Stomach (tissue), 4 donors: ENCODE data around the gene PRKRIP1.

Experiments used
- EP300 ChIP-seq: sonication (generic); formaldehyde crosslinking; IDR thresholded peaks from one replicate; pipeline ENCODE4 v1.6.1; 2017; ENCODE audit warnings: antibody characterized with exemption
- POLR2A ChIP-seq, 4 donors: fragments of 450-650 bp; IDR thresholded peaks; one replicate each; pipeline ENCODE4 v1.6.1; 2016; ENCODE audit warnings: antibody characterized with exemption in 4 of 4, control low read depth in 2 of 4, mild to moderate bottlenecking in 1 of 4, moderate library complexity in 1 of 4
- POLR2AphosphoS5 ChIP-seq, 3 donors: sonication (generic); formaldehyde crosslinking; IDR thresholded peaks; one replicate each; pipeline ENCODE4 v1.6.1; 2016; ENCODE audit warnings: antibody characterized with exemption in 3 of 3
- TF ChIP-seq, protein P1 (sequence below), 7 experiments: fragments of 450-650 bp in 4 of 7; fragments of 200-600 bp in 3 of 7; sonication (generic) in 3 of 7; IDR thresholded peaks; one replicate each; pipeline ENCODE4 v1.5.1; 2016 to 2019; ENCODE audit warnings: antibody characterized with exemption in 7 of 7, control low read depth in 2 of 7, mild to moderate bottlenecking in 1 of 7

GRCh38 chr7:102415685-102416225, 19.6 kb downstream of the PRKRIP1 start:
- TF ChIP-seq POLR2A (IDR thresholded peaks at IDR 0.05) = no peak
- TF ChIP-seq, protein P1, sequence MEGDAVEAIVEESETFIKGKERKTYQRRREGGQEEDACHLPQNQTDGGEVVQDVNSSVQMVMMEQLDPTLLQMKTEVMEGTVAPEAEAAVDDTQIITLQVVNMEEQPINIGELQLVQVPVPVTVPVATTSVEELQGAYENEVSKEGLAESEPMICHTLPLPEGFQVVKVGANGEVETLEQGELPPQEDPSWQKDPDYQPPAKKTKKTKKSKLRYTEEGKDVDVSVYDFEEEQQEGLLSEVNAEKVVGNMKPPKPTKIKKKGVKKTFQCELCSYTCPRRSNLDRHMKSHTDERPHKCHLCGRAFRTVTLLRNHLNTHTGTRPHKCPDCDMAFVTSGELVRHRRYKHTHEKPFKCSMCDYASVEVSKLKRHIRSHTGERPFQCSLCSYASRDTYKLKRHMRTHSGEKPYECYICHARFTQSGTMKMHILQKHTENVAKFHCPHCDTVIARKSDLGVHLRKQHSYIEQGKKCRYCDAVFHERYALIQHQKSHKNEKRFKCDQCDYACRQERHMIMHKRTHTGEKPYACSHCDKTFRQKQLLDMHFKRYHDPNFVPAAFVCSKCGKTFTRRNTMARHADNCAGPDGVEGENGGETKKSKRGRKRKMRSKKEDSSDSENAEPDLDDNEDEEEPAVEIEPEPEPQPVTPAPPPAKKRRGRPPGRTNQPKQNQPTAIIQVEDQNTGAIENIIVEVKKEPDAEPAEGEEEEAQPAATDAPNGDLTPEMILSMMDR (IDR thresholded peaks at IDR 0.05) = no peak
- TF ChIP-seq POLR2AphosphoS5 (IDR thresholded peaks at IDR 0.05) = no peak
- TF ChIP-seq EP300 = no peak
